Naive thymus-derived CD4-positive, alpha-beta T cell (primary cell): ENCODE data around the gene SSBP4. TPM values are rescaled to one million over a fixed set of nuclear protein-coding genes. Genes with fewer than 3 reads are reported as not detected.

Experiments used
- ATAC-seq: fragments of 150-1000 bp; cut with Tn5 transposase; 2 replicates; pipeline ENCODE4 v1.10.0; 2021; ENCODE audit warnings: mild to moderate bottlenecking, moderate library complexity
- CTCF ChIA-PET: fragments of 350-600 bp; sonication (Branson Sonifier 250); formaldehyde crosslinking; loops from one replicate; lab custom pipeline; 2021; ENCODE audit warnings: antibody characterized with exemption; lab: Charles Lee
- POLR2A ChIA-PET: fragments of 350-600 bp; sonication (Branson Sonifier 250); formaldehyde crosslinking; loops from one replicate; lab custom pipeline; 2021; ENCODE audit warnings: antibody characterized with exemption, inconsistent platforms; lab: Charles Lee
- DNase-seq, 9 donors: peaks; one replicate each; pipeline versions ENCODE4 v3.0.0 to v3.0.0-alpha.2; 2020 to 2022; ENCODE audit warnings: mixed read lengths in 1 of 9
- H3K27ac ChIP-seq: one replicate; pipeline ENCODE4 v1.7.0; 2013; ENCODE audit warnings: mild to moderate bottlenecking, low read depth, low read length, moderate library complexity
- H3K27me3 ChIP-seq, 2 donors: one replicate each; pipeline ENCODE4 v1.7.0; 2013; ENCODE audit warnings: low read length in 2 of 2, mild to moderate bottlenecking in 2 of 2, moderate library complexity in 2 of 2; ENCODE audit not compliant: control insufficient read depth in 2 of 2, insufficient read depth in 2 of 2
- H3K36me3 ChIP-seq, 3 experiments: 1 replicate in 2 of 3; 2 replicates in 1 of 3; pipeline ENCODE4 v1.7.0; 2013; ENCODE audit warnings: low read length in 3 of 3, mild to moderate bottlenecking in 3 of 3, moderate library complexity in 1 of 3; ENCODE audit not compliant: insufficient read depth in 3 of 3, control insufficient read depth in 2 of 3
- H3K4me1 ChIP-seq, 2 donors: one replicate each; pipeline ENCODE4 v1.7.0; 2013; ENCODE audit warnings: low read length in 2 of 2, mild to moderate bottlenecking in 2 of 2, moderate library complexity in 1 of 2; ENCODE audit not compliant: control insufficient read depth in 2 of 2, insufficient read depth in 2 of 2
- H3K4me3 ChIP-seq: 2 replicates; pipeline ENCODE4 v1.7.0; 2013; ENCODE audit warnings: mild to moderate bottlenecking, low read length
- H3K9me3 ChIP-seq, 3 experiments: 1 replicate in 2 of 3; 2 replicates in 1 of 3; pipeline ENCODE4 v1.7.0; 2013; ENCODE audit warnings: low read length in 3 of 3; ENCODE audit not compliant: control insufficient read depth in 2 of 3
- H3K27ac Mint-ChIP-seq, 9 donors: one replicate each; pipeline ENCODE4 v1.8.0; 2020 to 2022; ENCODE audit warnings: mixed read lengths in 9 of 9, mild to moderate bottlenecking in 8 of 9, moderate library complexity in 5 of 9, inconsistent platforms in 2 of 9
- H3K27me3 Mint-ChIP-seq, 5 donors: one replicate each; pipeline ENCODE4 v1.8.0; 2021 to 2022; ENCODE audit warnings: mixed read lengths in 5 of 5, mild to moderate bottlenecking in 1 of 5
- H3K36me3 Mint-ChIP-seq, 5 donors: one replicate each; pipeline ENCODE4 v1.8.0; 2020 to 2022; ENCODE audit warnings: mixed read lengths in 5 of 5, mild to moderate bottlenecking in 3 of 5, inconsistent platforms in 1 of 5
- H3K4me1 Mint-ChIP-seq, 7 donors: one replicate each; pipeline ENCODE4 v1.8.0; 2020 to 2022; ENCODE audit warnings: mixed read lengths in 7 of 7, mild to moderate bottlenecking in 3 of 7, inconsistent platforms in 1 of 7
- H3K4me3 Mint-ChIP-seq, 10 donors: one replicate each; pipeline ENCODE4 v1.8.0; 2020 to 2022; ENCODE audit warnings: mild to moderate bottlenecking in 10 of 10, mixed read lengths in 10 of 10, moderate library complexity in 6 of 10, inconsistent platforms in 2 of 10
- H3K9me3 Mint-ChIP-seq, 11 donors: one replicate each; pipeline ENCODE4 v1.8.0; 2020 to 2022; ENCODE audit warnings: mixed read lengths in 11 of 11, mild to moderate bottlenecking in 4 of 11, inconsistent platforms in 1 of 11, moderate library complexity in 1 of 11
- intact Hi-C, 2 donors: fragments of 100-400 bp; cut with micrococcal nuclease; formaldehyde crosslinking; loops; one replicate each; pipeline ENCODE4 v1.15.1; 2023
- polyA plus RNA-seq, 2 donors: library from polyadenylated mRNA; unstranded; fragments of 300-500 nt; fragmentation: Illumina TruSeq; gene quantifications; one replicate each; pipeline ENCODE4 v1.2.3, GENCODE V29; 2021
- total RNA-seq, 6 experiments: library from RNA in 5 of 6; stranded (reverse) in 5 of 6; gene quantifications; 1 replicate in 5 of 6; 2 replicates in 1 of 6; pipeline ENCODE4 v1.2.3 and lab custom pipeline; 2021 to 2026

Gene SSBP4
- total and polyA plus RNA-seq, 7 experiments from 2014 or later: 27.0 to 185 (median 40.7) TPM

GRCh38 chr19:18415178-18415867 is 3.9 kb upstream of the SSBP4 start:
- DNase-seq: no peak
- Mint-ChIP-seq H3K27me3 (peaks cover 18 to 36% (median 20%) of the 10 kb centered on the region in 5 donors), H3K4me3 (peak overlapping the region in 9 of 10 donors; percentile 32 to 90 (median 64)), H3K27ac (peak overlapping the region in 3 of 9 donors; percentile 20 to 94 (median 46)), H3K36me3 (peaks cover 0 to 2% (median 0%) of the 10 kb centered on the region in 5 donors), H3K9me3 (peaks cover 0 to 1% (median 0%) of the 10 kb centered on the region in 11 donors), H3K4me1 (peaks cover 19 to 55% (median 47%) of the 10 kb centered on the region in 7 donors)
- Histone ChIP-seq H3K27ac (no peak overlapping the region), H3K27me3 (peaks cover 0 to 14% of the 10 kb centered on the region in 2 donors), H3K9me3 (no peaks in the 10 kb centered on the region), H3K4me3 (no peak overlapping the region), H3K36me3 (no peaks in the 10 kb centered on the region), H3K4me1 (peaks cover 42 to 47% of the 10 kb centered on the region in 2 donors)
- intact Hi-C loops: loop anchor here (5.0 to 10.0 kb wide), 4 partner anchors 93 to 471 kb away; partner anchors contain the start of genes LSM4 (in 1 of the 2) and UPF1 (in 1 of the 2)
- CTCF ChIA-PET: interaction anchor here (0.5 to 6.2 kb wide), 2 partner anchors 9 to 26 kb away, joined by 3 to 37 read pairs; no protein-coding TSS in a partner anchor
- ATAC-seq: no peak
- POLR2A ChIA-PET: interaction anchor here (0.6 to 1.7 kb wide), 2 partner anchors 134 to 869 kb away, joined by 4 read pairs; no protein-coding TSS in a partner anchor

DNA sequence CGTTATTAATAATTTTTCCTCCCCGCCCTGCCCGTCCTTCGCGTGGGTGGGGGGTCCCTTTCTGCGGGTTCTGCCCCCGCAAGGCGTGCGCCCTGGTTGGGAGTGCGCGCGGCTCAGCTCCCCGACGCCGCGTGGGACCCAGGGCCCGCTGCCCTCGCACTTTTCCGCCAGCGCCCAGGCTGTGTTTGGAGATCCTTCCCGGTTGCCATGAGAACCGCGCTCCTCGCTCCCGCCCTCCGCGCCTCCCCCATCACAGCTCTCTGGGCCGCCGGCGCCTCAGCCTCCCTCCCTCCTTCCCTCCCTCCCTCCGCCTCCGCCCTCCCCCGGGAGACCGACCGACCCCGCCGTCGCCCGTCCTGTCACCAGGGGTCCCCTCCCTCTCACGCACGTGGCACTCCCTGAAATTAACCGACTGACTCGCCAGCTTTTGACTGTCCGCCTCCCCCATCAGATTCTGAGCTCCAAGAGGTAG is 2.4 kb upstream of the SSBP4 start:
- H3K9me3 Mint-ChIP-seq: peaks cover 0 to 1% (median 0%) of the 10 kb centered on the region in 11 donors
- ChIA-PET POLR2A (interaction anchor here (1.0 kb wide), 1 partner anchor 27 kb away, joined by 4 read pairs; no protein-coding TSS in a partner anchor), CTCF (interaction anchor here (1.2 kb wide), 1 partner anchor 29 kb away, joined by 6 read pairs; no protein-coding TSS in a partner anchor)
- peaks cover 28 to 67% (median 62%) of the 10 kb centered on the region in 7 donors for H3K4me1 Mint-ChIP-seq
- ATAC-seq (peak; percentile 55), DNase-seq (peak in 4 of 9 donors; percentile 37 to 72 (median 50))
- intact Hi-C loops: loop anchor here (5.0 to 10.0 kb wide), 4 partner anchors 95 to 472 kb away; partner anchors contain the start of genes LSM4 (in 1 of the 2) and UPF1 (in 1 of the 2)
- peak overlapping the region; percentile 22 for H3K27ac ChIP-seq
- H3K9me3 ChIP-seq: no peaks in the 10 kb centered on the region
- peak overlapping the region; percentile 69 to 90 (median 80) for H3K4me3 Mint-ChIP-seq
- H3K4me3 ChIP-seq: peak overlapping the region; percentile 37
- H3K36me3 ChIP-seq: no peaks in the 10 kb centered on the region
- H3K27me3 Mint-ChIP-seq: peaks cover 12 to 32% (median 20%) of the 10 kb centered on the region in 5 donors
- H3K27me3 ChIP-seq: peaks cover 0 to 14% of the 10 kb centered on the region in 2 donors
- peaks cover 54 to 57% of the 10 kb centered on the region in 2 donors for H3K4me1 ChIP-seq
- H3K36me3 Mint-ChIP-seq: peaks cover 0 to 6% (median 0%) of the 10 kb centered on the region in 5 donors
- H3K27ac Mint-ChIP-seq: peak overlapping the region in 2 of 9 donors; percentile 70 to 94

DNA sequence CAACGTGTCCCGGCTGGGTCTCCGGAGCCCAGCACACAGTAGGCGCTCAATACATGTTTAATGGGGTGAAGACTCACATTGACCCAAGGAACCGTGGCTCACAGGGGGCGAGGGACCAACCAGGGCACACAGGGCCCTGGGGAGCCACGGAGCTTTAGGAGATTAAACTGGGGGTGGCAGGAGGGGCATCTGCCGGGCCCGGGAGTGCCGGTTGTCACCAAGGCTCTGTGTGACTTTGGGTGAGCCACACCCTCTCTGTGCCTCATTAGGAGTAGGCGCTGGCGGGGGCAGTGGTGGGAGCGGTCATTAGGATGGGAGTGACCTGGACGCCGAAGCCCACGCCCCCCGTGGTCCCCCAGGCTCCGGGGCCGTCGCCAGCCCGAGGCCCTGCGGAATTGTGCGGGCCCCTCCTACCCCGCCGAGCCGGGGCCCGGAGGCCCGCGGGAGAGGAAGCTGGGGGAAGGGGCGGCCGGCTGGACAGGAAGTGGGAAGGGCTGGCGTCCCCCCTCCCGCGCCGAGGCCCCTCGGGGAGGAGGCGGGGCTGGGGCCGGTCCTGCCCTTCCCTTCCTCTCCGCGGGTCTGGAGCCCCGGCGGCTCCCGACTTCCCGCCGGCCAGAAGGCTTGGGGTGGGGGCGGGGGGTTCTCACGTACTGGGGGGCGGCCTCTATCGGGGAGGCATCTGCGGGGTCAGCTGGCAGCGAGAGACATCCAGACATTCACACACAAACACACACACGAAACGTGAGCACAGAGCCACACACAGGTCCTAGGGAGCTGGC is 1.8 kb upstream of the SSBP4 start:
- ATAC-seq (peak; percentile 20), DNase-seq (peak in 2 of 9 donors; percentile 9 to 61)
- ChIA-PET POLR2A (interaction anchor here (1.0 to 2.1 kb wide), 2 partner anchors 27 to 213 kb away, joined by 4 to 13 read pairs; partner anchors contain the start of gene RAB3A), CTCF (interaction anchor here (1.2 kb wide), 1 partner anchor 30 kb away, joined by 6 read pairs; no protein-coding TSS in a partner anchor)
- Histone ChIP-seq H3K4me3 (peak overlapping the region; percentile 61), H3K27ac (no peak overlapping the region), H3K4me1 (peaks cover 60 to 61% of the 10 kb centered on the region in 2 donors), H3K9me3 (no peaks in the 10 kb centered on the region), H3K27me3 (peaks cover 0 to 14% of the 10 kb centered on the region in 2 donors), H3K36me3 (no peaks in the 10 kb centered on the region)
- intact Hi-C loops: loop anchor here (2.0 to 10.0 kb wide), 5 partner anchors 95 to 473 kb away; partner anchors contain the start of genes LSM4 (in 1 of the 2), RAB3A (in 1 of the 2) and UPF1 (in 1 of the 2)
- H3K36me3 Mint-ChIP-seq: peaks cover 0 to 6% (median 0%) of the 10 kb centered on the region in 5 donors
- peak overlapping the region; percentile 81 to 90 (median 85) for H3K4me3 Mint-ChIP-seq
- H3K4me1 Mint-ChIP-seq: peaks cover 32 to 73% (median 68%) of the 10 kb centered on the region in 7 donors
- peaks cover 0 to 1% (median 0%) of the 10 kb centered on the region in 11 donors for H3K9me3 Mint-ChIP-seq
- H3K27me3 Mint-ChIP-seq: peaks cover 11 to 32% (median 20%) of the 10 kb centered on the region in 5 donors
- peak overlapping the region in 4 of 9 donors; percentile 2 to 94 (median 40) for H3K27ac Mint-ChIP-seq

GRCh38 chr19:18418029-18418482 is 1.1 kb upstream of the SSBP4 start:
- Mint-ChIP-seq H3K4me3 (peak overlapping the region; percentile 74 to 90 (median 85)), H3K36me3 (peaks cover 0 to 7% (median 0%) of the 10 kb centered on the region in 5 donors), H3K9me3 (peaks cover 0 to 1% (median 0%) of the 10 kb centered on the region in 11 donors), H3K27me3 (peaks cover 8 to 32% (median 20%) of the 10 kb centered on the region in 5 donors), H3K4me1 (peaks cover 38 to 79% (median 74%) of the 10 kb centered on the region in 7 donors), H3K27ac (peak overlapping the region in 4 of 9 donors; percentile 10 to 83 (median 50))
- Histone ChIP-seq H3K9me3 (no peaks in the 10 kb centered on the region), H3K27ac (no peak overlapping the region), H3K4me3 (peak overlapping the region; percentile 61), H3K36me3 (no peaks in the 10 kb centered on the region), H3K4me1 (peaks cover 66 to 67% of the 10 kb centered on the region in 2 donors), H3K27me3 (peaks cover 0 to 14% of the 10 kb centered on the region in 2 donors)
- ChIA-PET POLR2A (interaction anchor here (1.8 to 2.1 kb wide), 2 partner anchors 136 to 214 kb away, joined by 9 to 13 read pairs; partner anchors contain the start of genes JUND and RAB3A), CTCF (no interaction called here)
- no peak for ATAC-seq
- DNase-seq: peak in 2 of 9 donors; percentile 14 to 47
- intact Hi-C loops: loop anchor here (2.0 to 10.0 kb wide), 5 partner anchors 96 to 473 kb away; partner anchors contain the start of genes LSM4 (in 1 of the 2), RAB3A (in 1 of the 2) and UPF1 (in 1 of the 2)

DNA sequence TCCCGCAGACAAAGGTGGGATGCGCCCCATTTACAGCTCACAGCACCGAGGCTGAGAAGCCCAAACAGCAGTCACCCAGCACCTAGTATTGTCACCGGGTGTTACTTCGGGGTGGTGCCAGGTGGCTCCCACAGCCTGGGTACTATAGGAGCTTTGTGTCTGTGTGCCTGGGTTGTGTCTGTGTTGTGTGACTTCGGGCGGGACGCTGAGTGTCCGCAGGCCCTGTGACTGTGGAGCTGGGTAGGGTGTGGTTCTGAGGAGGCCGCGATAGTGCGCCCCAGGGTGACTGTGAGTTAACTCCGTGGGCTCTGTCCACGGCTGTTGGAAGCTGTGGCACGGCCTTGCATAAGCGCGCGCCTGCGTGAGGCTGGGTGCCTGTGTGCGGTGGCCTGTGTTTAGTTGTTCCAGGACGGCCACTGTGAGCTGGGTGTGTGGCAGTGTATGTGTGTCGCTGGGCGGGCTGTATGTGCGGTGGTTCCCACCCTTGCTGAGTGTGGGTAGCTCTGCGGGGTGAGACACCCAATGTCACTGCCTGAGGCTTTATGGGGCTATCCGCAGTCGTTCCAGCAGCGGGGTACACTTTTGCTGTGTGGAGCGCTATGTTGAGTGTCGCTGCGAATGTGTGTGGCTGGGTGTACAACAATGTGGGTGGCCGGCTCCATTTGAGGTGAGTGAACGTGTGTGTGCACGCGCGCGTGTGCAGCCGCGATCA is 559 bp upstream of the SSBP4 start:
- Mint-ChIP-seq H3K36me3 (peaks cover 0 to 8% (median 0%) of the 10 kb centered on the region in 5 donors), H3K4me1 (peaks cover 40 to 85% (median 78%) of the 10 kb centered on the region in 7 donors), H3K9me3 (peaks cover 0 to 1% (median 0%) of the 10 kb centered on the region in 11 donors), H3K27ac (peak overlapping the region in 8 of 9 donors; percentile 32 to 83 (median 65)), H3K27me3 (peaks cover 8 to 32% (median 20%) of the 10 kb centered on the region in 5 donors), H3K4me3 (peak overlapping the region; percentile 74 to 90 (median 85))
- Histone ChIP-seq H3K9me3 (no peaks in the 10 kb centered on the region), H3K4me1 (peaks cover 68 to 72% of the 10 kb centered on the region in 2 donors), H3K36me3 (no peaks in the 10 kb centered on the region), H3K4me3 (peak overlapping the region; percentile 61), H3K27me3 (peaks cover 0 to 14% of the 10 kb centered on the region in 2 donors), H3K27ac (no peak overlapping the region)
- intact Hi-C loops: loop anchor here (1.0 to 10.0 kb wide), 8 partner anchors 11 to 474 kb away; partner anchors contain the start of genes KXD1 (in 1 of the 2), LSM4 (in 1 of the 2), RAB3A (in 1 of the 2) and UPF1 (in 1 of the 2)
- ATAC-seq (peak; percentile 30), DNase-seq (peak in 2 of 9 donors; percentile 41 to 43)
- ChIA-PET CTCF (interaction anchor here (0.8 to 2.1 kb wide), 3 partner anchors 7 to 30 kb away, joined by 3 to 8 read pairs (median 7); no protein-coding TSS in a partner anchor), POLR2A (interaction anchor here (0.7 to 2.1 kb wide), 9 partner anchors 10 to 413 kb away, joined by 3 to 13 read pairs (median 4); partner anchors contain the start of genes JUND, RAB3A and UPF1)
